HPDE6-E6E7 (cell line): ENCODE measurements around the gene IGF2.
A peak's percentile ranks its signal among the peaks of the same experiment; 100 is the strongest.
"Not testable (repeated sequence)": the region's sequence is repeated elsewhere in the genome, so short reads cannot be mapped to it uniquely, and the experiment has no call there.

Experiments
- DNase-seq: peaks from one replicate; pipeline ENCODE4 v3.0.0; 2011; ENCODE audit warnings: missing footprints; ENCODE audit errors: extremely low spot score

Gene IGF2, protein sequence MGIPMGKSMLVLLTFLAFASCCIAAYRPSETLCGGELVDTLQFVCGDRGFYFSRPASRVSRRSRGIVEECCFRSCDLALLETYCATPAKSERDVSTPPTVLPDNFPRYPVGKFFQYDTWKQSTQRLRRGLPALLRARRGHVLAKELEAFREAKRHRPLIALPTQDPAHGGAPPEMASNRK

GRCh38 chr11:2139123-2139521 lies at the start of gene IGF2:
Gene IGF2, minus strand, starts transcription at chr11:2139389. Its CDS starts 3,866 bp downstream, at chr11:2135523.
- no peak for DNase-seq

- DNase-seq, result no peak
Measured at GRCh38 chr11:2188745-2189144, 49.6 kb upstream of the IGF2 start.

DNA sequence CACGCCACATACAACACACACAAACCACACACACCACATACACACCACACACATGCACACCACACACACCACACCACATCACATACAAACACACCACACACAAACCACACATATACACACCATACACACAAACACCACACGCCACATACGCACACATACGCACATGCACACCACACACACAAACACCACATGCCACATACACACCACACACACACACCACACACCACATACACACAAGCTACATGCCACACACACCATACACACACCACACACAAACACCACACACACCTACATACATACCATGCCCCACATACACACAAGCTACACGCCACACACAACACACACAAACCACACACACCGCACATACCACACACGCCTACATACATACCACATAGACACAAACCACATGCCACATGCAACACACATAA lies 48.1 kb upstream of the IGF2 start:
- DNase-seq, result no peak

DNA sequence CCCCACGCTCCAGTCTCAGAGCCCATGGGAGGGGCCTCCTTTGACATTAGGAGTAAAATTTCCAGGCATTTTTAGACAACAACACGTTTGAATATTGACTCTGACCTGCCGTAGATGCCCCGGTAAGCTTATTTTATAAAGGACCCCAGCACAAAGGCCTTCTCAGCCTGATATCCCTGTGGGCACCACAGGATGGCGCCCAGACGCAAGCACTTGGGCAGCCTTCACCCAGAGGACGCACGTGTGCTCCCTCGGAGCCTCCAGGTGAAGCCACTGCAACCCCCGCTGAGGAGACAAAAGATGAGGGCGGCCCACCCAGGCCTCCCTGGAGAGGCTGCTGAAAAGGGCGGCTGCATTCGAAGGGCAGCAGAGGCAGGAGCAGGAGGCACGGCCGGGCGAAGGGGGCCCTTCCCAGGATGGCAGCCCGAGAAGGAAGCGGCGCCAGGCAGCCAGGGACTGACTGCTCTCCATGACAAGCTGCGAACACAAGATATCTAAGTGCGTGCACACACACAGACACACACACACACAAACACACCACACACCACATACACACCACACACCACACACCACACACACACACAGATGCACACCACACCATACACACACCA lies 47.6 kb upstream of the IGF2 start:
- no peak for DNase-seq

DNA sequence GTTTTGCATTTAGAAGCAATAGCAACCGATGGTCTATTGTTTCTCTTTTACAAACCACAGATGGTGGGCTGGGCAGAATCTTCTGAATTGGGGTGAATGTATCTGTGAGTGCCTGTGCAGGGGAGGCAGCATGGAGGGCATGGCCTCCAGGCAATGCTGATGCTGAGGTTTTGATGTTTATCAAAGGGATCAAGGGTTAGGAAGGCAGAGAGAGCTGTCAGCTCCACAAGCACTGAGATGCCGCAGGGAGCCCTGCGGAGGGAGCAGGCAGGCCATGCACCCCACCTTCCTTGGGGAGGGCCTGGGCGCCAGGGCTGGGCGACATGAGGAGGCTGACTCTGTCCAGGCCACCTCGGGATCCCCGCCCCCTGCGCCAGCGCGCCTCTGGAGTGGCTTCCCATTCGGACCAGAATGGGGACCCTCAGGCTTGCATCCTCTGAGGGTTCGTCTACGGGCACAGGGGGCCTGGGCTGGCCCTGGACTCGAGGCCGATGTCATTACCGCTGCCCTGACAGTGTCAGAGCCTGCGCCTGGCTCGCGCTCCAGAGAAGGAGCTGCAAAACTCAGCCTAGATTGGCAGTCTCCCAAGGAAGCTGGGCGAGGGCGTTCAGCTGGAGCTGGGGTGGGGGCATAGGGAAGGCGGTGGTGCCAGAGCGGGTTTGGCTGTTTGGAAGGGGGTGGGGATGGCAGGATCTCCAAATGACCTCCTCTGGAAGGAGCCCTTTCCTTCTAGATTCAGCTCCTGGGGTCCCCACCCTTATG lies 46.3 kb upstream of the IGF2 start:
- no peak for DNase-seq

DNA sequence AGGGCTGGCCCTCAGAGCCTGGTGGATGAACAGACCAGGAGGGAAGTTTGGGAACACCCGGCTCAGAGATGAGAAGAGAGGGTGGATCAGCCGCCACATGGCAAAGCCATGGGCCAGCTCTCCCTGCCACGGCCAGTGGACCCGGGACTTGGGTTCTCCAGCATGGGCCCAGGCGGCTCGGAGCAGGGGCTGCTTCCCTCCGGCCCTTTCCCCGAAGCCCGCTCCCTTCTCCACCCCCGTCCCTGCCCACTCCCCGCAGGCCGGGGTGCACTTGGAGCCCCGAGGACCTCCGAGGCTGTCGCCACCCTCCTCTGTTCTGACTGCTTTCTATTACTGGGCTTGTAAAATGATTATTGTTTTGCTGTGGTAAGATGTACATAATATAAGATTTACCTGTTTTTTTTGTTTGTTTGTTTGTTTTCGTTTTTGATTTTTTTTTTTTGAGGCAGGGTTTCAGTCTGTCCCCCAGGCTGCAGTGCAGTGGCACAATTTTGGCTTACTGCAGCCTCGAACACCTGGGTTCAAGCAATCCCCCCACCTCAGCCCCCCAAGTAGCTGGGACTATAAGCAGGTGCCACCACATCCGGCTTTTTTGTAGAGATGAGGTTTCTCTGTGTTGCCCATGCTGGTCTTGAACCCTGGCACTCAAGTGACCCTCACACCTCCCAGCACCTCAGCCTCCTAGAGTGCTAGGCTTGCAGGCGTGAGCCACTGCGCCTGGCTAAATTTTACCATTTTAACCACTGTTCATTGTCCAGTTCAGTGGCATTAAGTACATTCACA lies 43.7 kb upstream of the IGF2 start:
- no peak for DNase-seq

DNA sequence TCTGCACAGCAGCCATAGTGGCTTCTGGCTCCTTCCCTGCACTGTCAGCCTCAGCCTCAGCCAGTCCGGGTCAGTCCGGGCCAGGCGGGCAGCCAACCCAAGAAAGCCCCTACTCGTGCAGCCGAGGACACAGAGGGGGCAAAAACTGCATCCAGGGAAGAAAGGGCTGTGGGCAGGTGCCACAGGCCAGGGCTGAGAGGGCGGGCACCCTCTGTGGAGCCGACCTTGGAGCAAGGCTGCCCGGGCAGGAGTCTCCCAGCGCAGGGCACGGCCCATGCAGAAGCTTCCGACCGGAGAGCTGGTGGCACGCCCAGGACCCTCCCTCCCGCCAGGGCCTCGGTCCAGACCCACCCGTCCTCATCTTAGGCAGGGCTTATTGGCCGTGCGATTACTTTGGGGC lies 42.9 kb upstream of the IGF2 start:
- no peak for DNase-seq

- peak; percentile 48 for DNase-seq
Measured at GRCh38 chr11:2180789-2181370, 41.7 kb upstream of the IGF2 start.

- no peak for DNase-seq
Measured at GRCh38 chr11:2180347-2180746, 41.2 kb upstream of the IGF2 start.

- DNase-seq, result no peak
Measured at GRCh38 chr11:2179516-2179915, 40.3 kb upstream of the IGF2 start.

GRCh38 chr11:2178906-2179494 lies 39.8 kb upstream of the IGF2 start:
- DNase-seq, result peak; percentile 68

- DNase-seq, result not testable (repeated sequence)
Measured at GRCh38 chr11:2178055-2178773, 39.0 kb upstream of the IGF2 start.

DNA sequence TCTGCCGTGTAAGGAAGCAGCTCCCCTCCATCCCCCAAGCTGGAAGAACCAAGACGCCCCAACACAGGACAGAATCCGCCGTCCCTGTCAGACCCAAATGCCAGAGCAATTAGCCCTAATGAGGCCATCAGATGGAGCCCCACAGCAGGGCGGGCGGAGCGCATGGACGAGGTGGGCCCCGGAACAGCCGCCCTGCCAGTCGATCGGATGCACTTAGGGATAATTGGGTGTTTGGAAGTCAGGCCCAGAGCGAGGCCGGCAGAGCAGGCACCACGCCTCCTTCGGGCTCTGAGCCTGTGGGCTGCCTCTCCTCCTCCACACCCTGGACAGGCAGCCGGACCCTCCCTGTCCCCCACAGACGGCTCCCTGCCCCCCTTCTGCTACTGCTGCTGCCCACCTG lies 37.9 kb upstream of the IGF2 start:
- no peak for DNase-seq

DNA sequence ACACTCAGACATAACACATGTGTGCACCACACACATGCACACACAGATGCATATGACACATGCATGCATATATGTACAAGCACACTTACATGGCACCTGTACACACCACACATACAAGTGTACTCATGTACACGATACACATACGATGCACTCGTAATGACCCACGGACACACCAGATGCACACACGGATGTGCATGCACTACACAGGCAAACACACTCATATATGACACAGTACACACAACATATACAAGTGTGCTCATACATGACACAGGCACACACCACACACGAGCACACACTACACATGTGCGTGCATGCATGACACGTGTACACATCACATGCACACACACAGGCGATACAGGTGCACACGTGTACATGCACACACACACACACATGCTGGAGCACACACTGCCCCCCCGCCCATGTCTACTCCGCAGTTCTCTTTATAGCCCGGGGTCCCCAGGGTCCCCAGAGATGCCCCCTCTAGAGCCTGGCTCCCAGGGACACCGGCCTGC lies 37.3 kb upstream of the IGF2 start:
- no peak for DNase-seq

DNA sequence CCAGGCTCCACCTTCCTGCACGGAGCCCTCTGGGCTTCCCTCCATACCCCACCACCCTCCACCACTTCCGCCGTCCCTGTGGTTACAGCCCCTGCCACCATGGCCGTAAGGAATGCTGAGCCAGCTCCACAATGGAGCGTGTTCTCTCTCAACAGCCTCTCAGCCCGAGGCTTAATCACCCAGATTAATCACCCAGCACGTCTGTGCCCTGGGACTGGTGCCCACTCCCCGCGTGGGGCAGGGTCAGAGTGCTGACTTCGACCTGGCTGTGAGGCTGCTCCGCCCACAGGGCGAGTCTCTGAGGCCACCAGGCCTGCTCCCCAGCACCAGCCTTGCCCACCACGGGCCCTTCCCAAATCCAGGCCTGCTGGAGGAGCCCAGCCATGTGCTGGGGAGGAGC lies 36.5 kb upstream of the IGF2 start:
- DNase-seq, result peak; percentile 64

DNA sequence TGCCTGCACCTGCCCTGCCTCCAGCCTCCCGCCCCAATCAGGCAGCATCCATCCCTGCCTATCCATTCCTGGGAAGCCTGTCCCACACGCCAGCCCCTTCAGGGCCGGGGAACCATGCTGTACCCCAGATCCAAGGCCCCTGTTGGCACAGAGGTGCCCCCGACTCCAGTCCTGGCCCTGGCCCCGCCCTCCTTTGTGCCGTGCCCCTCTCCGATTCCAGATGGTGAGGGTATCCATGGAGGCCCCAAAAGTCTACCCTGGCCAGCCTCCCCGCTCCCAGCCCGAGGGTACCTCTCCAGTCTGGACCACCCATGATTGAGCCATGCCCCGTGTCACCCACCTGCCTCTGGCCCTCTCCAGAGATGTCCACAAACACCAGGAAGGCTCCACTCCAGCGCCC lies 35.2 kb upstream of the IGF2 start:
- no peak for DNase-seq

- no peak for DNase-seq
Measured at GRCh38 chr11:2173761-2174160, 34.6 kb upstream of the IGF2 start.

- no peak for DNase-seq
Measured at GRCh38 chr11:2173150-2173693, 34.0 kb upstream of the IGF2 start.

- no peak for DNase-seq
Measured at GRCh38 chr11:2172676-2173075, 33.5 kb upstream of the IGF2 start.

- DNase-seq, result no peak
Measured at GRCh38 chr11:2171591-2172003, 32.4 kb upstream of the IGF2 start, which contains the start of gene TH. Gene TH, minus strand, starts transcription at chr11:2171815. Its CDS starts 29 bp downstream, at chr11:2171786.
